HepG2 (cell line): Measurements from ENCODE around the gene SHQ1. TPM values are rescaled to one million over a fixed set of nuclear protein-coding genes. Genes with fewer than 3 reads are reported as not detected.

Experiments
- ATAC-seq: fragments of 200-7000 bp; cut with Tn5 transposase; 3 replicates; pipeline ENCODE4 v1.9.1; 2020; ENCODE audit warnings: mild to moderate bottlenecking, moderate library complexity
- BruUV-seq: library from RNA; stranded (reverse); fragments of 400-500 nt; replicated peaks from 2 replicates; lab custom pipeline; 2021; lab: Mats Ljungman, UMichigan
- CTCF ChIA-PET: fragments of 300-600 bp; formaldehyde crosslinking; extraction: SDS; loops from one replicate; lab custom pipeline; 2021; ENCODE audit warnings: low total read pairs, inconsistent platforms, low intra/inter-chr PET ratio; lab: Yijun Ruan, JAX
- POLR2A ChIA-PET: fragments of 350-600 bp; sonication (Branson Sonifier 250); formaldehyde crosslinking; loops from one replicate; lab custom pipeline; 2020; ENCODE audit warnings: antibody characterized with exemption, inconsistent platforms; lab: Yijun Ruan, JAX
- DNase-seq: peaks from one replicate; pipeline ENCODE4 v3.0.0-alpha.2; 2015; ENCODE audit warnings: low spot score
- FAIRE-seq: peaks from 3 replicates; lab custom pipeline; 2011; peaks lifted over from hg19 to GRCh38; lab: Jason Lieb, UNC
- H2AFZ ChIP-seq: one replicate; pipeline ENCODE4 v1.6.1; 2011; ENCODE audit warnings: low read length, inconsistent platforms
- H3K27ac ChIP-seq: fragments of 300-600 bp; 3 replicates; pipeline ENCODE4 v1.8.0; 2011; ENCODE audit warnings: mixed run types, mild to moderate bottlenecking, mixed read lengths, low read length, inconsistent platforms; ENCODE audit not compliant: insufficient read depth; ENCODE audit errors: extremely low read length
- H3K27me3 ChIP-seq, 2 experiments: fragments of 200-600 bp in 1 of 2; 2 replicates in 1 of 2; 3 replicates in 1 of 2; pipeline versions ENCODE4 v1.6.0 to v1.8.0; 2011; ENCODE audit warnings: low read length in 2 of 2, mild to moderate bottlenecking in 2 of 2, moderate library complexity in 2 of 2, inconsistent platforms in 1 of 2; ENCODE audit not compliant: insufficient read depth in 2 of 2, control insufficient read depth in 1 of 2
- H3K36me3 ChIP-seq, 2 experiments: fragments of 200-600 bp in 1 of 2; replicated peaks in 1 of 2; 2 replicates in 1 of 2; 3 replicates in 1 of 2; pipeline versions ENCODE4 v1.5.1 to v1.8.0; 2011; ENCODE audit warnings: low read length in 2 of 2, inconsistent platforms in 1 of 2; ENCODE audit not compliant: insufficient read depth in 2 of 2, control insufficient read depth in 1 of 2
- H3K4me1 ChIP-seq: 2 replicates; pipeline ENCODE4 v1.5.1; 2012; ENCODE audit warnings: low read length, inconsistent platforms; ENCODE audit not compliant: insufficient read depth
- H3K4me2 ChIP-seq: 2 replicates; pipeline ENCODE4 v1.6.0; 2011; ENCODE audit warnings: low read depth, low read length, inconsistent platforms
- H3K4me3 ChIP-seq, 3 experiments: fragments of 200-600 bp in 1 of 3; sonication (generic), shearing (Covaris generic) in 1 of 3; replicated peaks in 1 of 3; 2 replicates each; pipeline ENCODE4 v1.5.1; 2011 to 2016; ENCODE audit warnings: low read length in 3 of 3, inconsistent platforms in 2 of 3, low read depth in 2 of 3, mild to moderate bottlenecking in 2 of 3, control low read depth in 1 of 3, mixed read lengths in 1 of 3; ENCODE audit not compliant: insufficient read depth in 1 of 3
- H3K79me2 ChIP-seq: one replicate; pipeline ENCODE4 v1.6.1; 2011; ENCODE audit warnings: low read length, inconsistent platforms; ENCODE audit not compliant: insufficient read depth
- H3K9ac ChIP-seq: 2 replicates; pipeline ENCODE4 v1.6.0; 2011; ENCODE audit warnings: mild to moderate bottlenecking, low read depth, low read length, inconsistent platforms; ENCODE audit not compliant: insufficient read depth
- H3K9me3 ChIP-seq: 2 replicates; pipeline ENCODE4 v1.5.1; 2012; ENCODE audit warnings: mild to moderate bottlenecking, low read length
- H4K20me1 ChIP-seq: 2 replicates; pipeline ENCODE4 v1.6.0; 2011; ENCODE audit warnings: inconsistent platforms, mild to moderate bottlenecking, low read length, moderate library complexity; ENCODE audit not compliant: insufficient read depth
- CREM ChIP-seq, 2 experiments: sonication (generic) in 1 of 2; formaldehyde crosslinking in 1 of 2; IDR thresholded peaks; 2 replicates each; pipeline versions ENCODE4 v1.4.0 to v1.6.1; 2016 to 2020; ENCODE audit warnings: antibody characterized with exemption in 1 of 2, mild to moderate bottlenecking in 1 of 2, missing genetic modification reagents in 1 of 2
- MTF1 ChIP-seq: sonication (generic); formaldehyde crosslinking; IDR thresholded peaks from 2 replicates; pipeline ENCODE4 v1.5.0; 2020; ENCODE audit warnings: missing genetic modification reagents
- PRPF4 ChIP-seq: fragments of 200-400 bp; formaldehyde crosslinking; IDR thresholded peaks from 2 replicates; pipeline ENCODE4 v1.6.1; 2016; ENCODE audit warnings: low read length, low read depth; ENCODE audit not compliant: poor library complexity, severe bottlenecking
- SRSF9 ChIP-seq: fragments of 200-400 bp; formaldehyde crosslinking; IDR thresholded peaks from 2 replicates; pipeline ENCODE4 v1.6.1; 2018; ENCODE audit warnings: borderline replicate concordance, mild to moderate bottlenecking, low read depth, low read length; ENCODE audit not compliant: insufficient read depth, poor library complexity, severe bottlenecking
- SYNCRIP ChIP-seq: fragments of 200-400 bp; formaldehyde crosslinking; IDR thresholded peaks from 2 replicates; pipeline ENCODE4 v1.6.1; 2018; ENCODE audit warnings: mild to moderate bottlenecking, low read depth, low read length; ENCODE audit not compliant: insufficient read depth
- ZBTB33 ChIP-seq: sonication (generic); formaldehyde crosslinking; IDR thresholded peaks from 2 replicates; pipeline ENCODE4 v1.4.0; 2020; ENCODE audit warnings: missing genetic modification reagents
- WGBS: methylation state at CpG from one replicate; pipeline ENCODE4 v1.1.6; 2017; ENCODE audit warnings: low lambda C conversion rate; 5-methylcytosine and 5-hydroxymethylcytosine counted together
- in situ Hi-C: cut with HindIII; loops from 2 replicates; pipeline ENCODE4 v1.10.0; 2017; ENCODE audit warnings: low pct_unique_long_range_greater_than_20kb; ENCODE audit not compliant: extremely low pct_ligation_motif_present
- intact Hi-C: fragments of 100-400 bp; cut with micrococcal nuclease; formaldehyde crosslinking; loops from one replicate; pipeline ENCODE4 v1.10.0; 2022; ENCODE audit not compliant: unreplicated experiment
- polyA plus RNA-seq, 8 experiments: library from polyadenylated mRNA; depleted of rRNA in 3 of 8; stranded (reverse) in 7 of 8; unstranded in 1 of 8; fragments of >200 nt; fragmentation: Illumina TruSeq in 4 of 8; extraction: Trizol in 4 of 8; gene quantifications; 2 replicates each; pipeline versions ENCODE4 v1.2.1 to v1.2.3, GENCODE V29; 2011 to 2016; ENCODE audit warnings: low read depth in 4 of 8, missing spikeins in 1 of 8, mixed read lengths in 1 of 8; ENCODE audit not compliant: insufficient read depth in 1 of 8
- total RNA-seq, 5 experiments: library from RNA; depleted of rRNA; stranded (reverse); fragments of >200 nt; fragmentation: Illumina TruSeq; extraction: Trizol; gene quantifications; 2 replicates each; pipeline ENCODE4 v1.2.3, GENCODE V29; 2016; ENCODE audit warnings: low read depth in 1 of 5

Gene SHQ1
- total and polyA plus RNA-seq, 2 of the 13 experiments (the other 11 are each of a cell fraction or from before 2014, with no cell fraction given): 5.5 to 20.3 TPM

DNA sequence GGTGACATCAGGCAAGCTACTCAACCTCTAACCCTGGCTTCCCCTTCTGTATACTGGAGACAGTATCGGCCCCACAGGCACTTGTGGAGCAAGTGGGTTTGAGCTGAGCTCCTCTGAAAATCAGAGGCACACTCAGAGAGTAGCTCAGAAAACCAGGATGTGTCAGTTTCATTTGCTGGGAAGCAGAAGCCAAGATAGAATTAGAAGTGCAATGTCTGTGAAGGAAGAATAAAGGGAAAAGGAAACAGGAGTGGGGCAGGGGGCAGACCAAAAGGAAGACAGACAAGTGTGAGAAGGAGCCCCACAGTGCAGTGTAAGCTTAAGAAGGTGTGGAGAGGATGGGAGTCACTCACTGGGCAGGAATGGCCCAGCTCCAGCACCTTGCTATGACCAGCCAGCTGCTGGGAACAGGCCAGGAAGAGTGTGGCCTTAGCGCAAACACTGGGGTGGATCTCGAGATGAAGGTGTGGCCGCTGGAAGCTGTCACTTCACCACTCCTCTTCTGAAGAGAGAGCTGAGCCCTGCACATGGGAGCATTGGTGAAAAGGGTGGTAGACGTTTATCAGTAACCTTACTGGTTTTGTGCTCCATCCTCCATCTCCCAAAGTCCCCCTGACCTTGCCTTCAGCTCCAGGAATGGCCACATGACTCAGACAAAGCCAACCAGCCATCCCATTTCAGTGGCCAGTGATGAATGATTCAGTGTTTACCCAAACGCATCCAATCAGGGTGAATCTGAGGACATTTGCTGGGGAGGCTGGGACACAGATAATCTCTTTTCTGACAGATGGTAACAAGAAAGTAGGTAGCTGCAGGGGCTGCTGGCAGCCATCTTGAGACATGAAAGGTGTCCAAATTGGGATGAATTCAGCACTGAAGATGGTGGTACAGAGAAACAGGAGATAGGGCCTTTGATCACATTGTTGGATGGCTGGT, 108.4 kb downstream of the SHQ1 start:
- no peaks in the 10 kb centered on the region for H3K36me3 ChIP-seq
- H3K79me2 ChIP-seq: no peaks in the 10 kb centered on the region
- no TSS peak for BruUV-seq
- intact Hi-C loops: no loop called here
- no peak for DNase-seq
- H3K9ac ChIP-seq: no peak overlapping the region
- WGBS: 41% methylated on average over 3 of the region's 6 CpGs
- no peaks in the 10 kb centered on the region for H3K27me3 ChIP-seq
- H3K4me2 ChIP-seq: no peak overlapping the region
- TF ChIP-seq SYNCRIP: no peak
- TF ChIP-seq PRPF4: no peak
- TF ChIP-seq ZBTB33 (CRISPR knock-in tag): 0 out of 2 replicates have a peak, but pooled peaks have one; percentile 26
- TF ChIP-seq CREM (IDR thresholded peaks at IDR 0.05): no peak
- TF ChIP-seq CREM (CRISPR knock-in tag; IDR thresholded peaks at IDR 0.05): no peak
- TF ChIP-seq MTF1 (CRISPR knock-in tag): no peak
- TF ChIP-seq SRSF9: no peak
- TF ChIP-seq, all 625 proteins: peak for 1
- Histone ChIP-seq H3K4me3 (no peak overlapping the region), H3K4me1 (peaks cover 14% of the 10 kb centered on the region), H3K9me3 (peaks cover under 1% of the 10 kb centered on the region; the same call in 1 of the 2 replicates), H4K20me1 (no peaks in the 10 kb centered on the region), H2AFZ (no peak overlapping the region), H3K27ac (no peak overlapping the region)
- ChIA-PET POLR2A (no interaction called here), CTCF (no interaction called here)
- in situ Hi-C loops: no loop called here
- ATAC-seq (no peak), FAIRE-seq (no peak)
